CD4-positive, alpha-beta T cell treated with Interleukin-4 for 4 hours (primary cell): ENCODE data around the gene SPCS3.
A peak's percentile ranks its signal among the peaks of the same experiment; 100 is the strongest.
"Not testable (repeated sequence)": the region's sequence is repeated elsewhere in the genome, so short reads cannot be mapped to it uniquely, and the experiment has no call there.

Source experiments
- DNase-seq: peaks from one replicate; pipeline ENCODE4 v3.0.0-alpha.2; 2020

Gene SPCS3

GRCh38 chr4:176319704-176320339 lies at the start of gene SPCS3:
TSS of gene SPCS3 (plus strand) at chr4:176319966. CDS start at chr4:176320077, 111 bp downstream.
- DNase-seq = peak; percentile 93

GRCh38 chr4:176270669-176271068 lies 49.1 kb upstream of the SPCS3 start:
- no peak for DNase-seq

GRCh38 chr4:176271749-176272148 lies 48.0 kb upstream of the SPCS3 start:
- DNase-seq = no peak

GRCh38 chr4:176272799-176273198 lies 47.0 kb upstream of the SPCS3 start:
- DNase-seq = no peak

- DNase-seq = no peak
Observed at GRCh38 chr4:176273736-176274135, 46.0 kb upstream of the SPCS3 start.

- DNase-seq = no peak
Observed at GRCh38 chr4:176274441-176274840, 45.3 kb upstream of the SPCS3 start.

- no peak for DNase-seq
Observed at GRCh38 chr4:176276710-176277109, 43.1 kb upstream of the SPCS3 start.

GRCh38 chr4:176277162-176277904 lies 42.4 kb upstream of the SPCS3 start:
- peak; percentile 2 for DNase-seq

GRCh38 chr4:176279560-176279959 lies 40.2 kb upstream of the SPCS3 start:
- DNase-seq = not testable (repeated sequence)

GRCh38 chr4:176286728-176287127 lies 33.0 kb upstream of the SPCS3 start:
- DNase-seq = no peak

GRCh38 chr4:176287546-176287945 lies 32.2 kb upstream of the SPCS3 start:
- no peak for DNase-seq

- DNase-seq = no peak
Observed at GRCh38 chr4:176288020-176288419, 31.7 kb upstream of the SPCS3 start.

GRCh38 chr4:176289561-176289960 lies 30.2 kb upstream of the SPCS3 start:
- no peak for DNase-seq

GRCh38 chr4:176290520-176290919 lies 29.2 kb upstream of the SPCS3 start:
- no peak for DNase-seq

GRCh38 chr4:176291748-176292147 lies 28.0 kb upstream of the SPCS3 start:
- no peak for DNase-seq

GRCh38 chr4:176292920-176293319 lies 26.8 kb upstream of the SPCS3 start:
- DNase-seq = no peak

GRCh38 chr4:176293660-176294059 lies 26.1 kb upstream of the SPCS3 start:
- DNase-seq = no peak

- DNase-seq = not testable (repeated sequence)
Observed at GRCh38 chr4:176295907-176296306, 23.9 kb upstream of the SPCS3 start.

GRCh38 chr4:176298664-176299063 lies 21.1 kb upstream of the SPCS3 start:
- no peak for DNase-seq

- no peak for DNase-seq
Observed at GRCh38 chr4:176300036-176300435, 19.7 kb upstream of the SPCS3 start.

- no peak for DNase-seq
Observed at GRCh38 chr4:176300565-176300964, 19.2 kb upstream of the SPCS3 start.

GRCh38 chr4:176302283-176303275 lies 17.2 kb upstream of the SPCS3 start:
- no peak for DNase-seq

- no peak for DNase-seq
Observed at GRCh38 chr4:176303938-176304337, 15.8 kb upstream of the SPCS3 start.
